ENCODE data around the gene CORO1A.

Gene CORO1A

GRCh38 chr16:30183233-30184095 lies at the start of gene CORO1A:
TSS of gene CORO1A (plus strand) at chr16:30183602. CDS start at chr16:30185210, 1,608 bp downstream.
- peak within 1 kb of the TSS; percentile 97 for H3K27ac Mint-ChIP-seq
- peaks cover 48% of the 10 kb centered on the region for H3K36me3 Mint-ChIP-seq (ENCODE audit: low read depth)
- peaks cover 44% of the 10 kb centered on the region for H3K4me1 Mint-ChIP-seq (ENCODE audit: low read depth)
- H3K9me3 Mint-ChIP-seq, result no peaks in the 10 kb centered on the region
- intact Hi-C loops (cut with micrococcal nuclease), result no loop called here
- peaks cover 3% of the 10 kb centered on the region for H3K27me3 Mint-ChIP-seq
- H3K4me3 Mint-ChIP-seq, result peak within 1 kb of the TSS; percentile 93

GRCh38 chr16:30136971-30137605 lies 46.3 kb upstream of the CORO1A start:
- Mint-ChIP-seq H3K9me3 (no peaks in the 10 kb centered on the region), H3K4me1 (ENCODE audit: low read depth) (peaks cover 41% of the 10 kb centered on the region), H3K27ac (peak overlapping the region; percentile 73), H3K4me3 (peak overlapping the region; percentile 39), H3K36me3 (ENCODE audit: low read depth) (no peaks in the 10 kb centered on the region), H3K27me3 (no peaks in the 10 kb centered on the region)
- intact Hi-C loops (cut with micrococcal nuclease), result no loop called here

GRCh38 chr16:30137897-30138296 lies 45.5 kb upstream of the CORO1A start:
- H3K36me3 Mint-ChIP-seq (ENCODE audit: low read depth), result no peaks in the 10 kb centered on the region
- intact Hi-C loops (cut with micrococcal nuclease), result no loop called here
- no peaks in the 10 kb centered on the region for H3K9me3 Mint-ChIP-seq
- no peaks in the 10 kb centered on the region for H3K27me3 Mint-ChIP-seq
- no peak overlapping the region for H3K27ac Mint-ChIP-seq
- H3K4me3 Mint-ChIP-seq, result no peak overlapping the region
- peaks cover 34% of the 10 kb centered on the region for H3K4me1 Mint-ChIP-seq (ENCODE audit: low read depth)

GRCh38 chr16:30139583-30140481 lies 43.6 kb upstream of the CORO1A start:
- intact Hi-C loops (cut with micrococcal nuclease), result no loop called here

GRCh38 chr16:30141750-30142149 lies 41.7 kb upstream of the CORO1A start:
- peaks cover 37% of the 10 kb centered on the region for H3K4me1 Mint-ChIP-seq (ENCODE audit: low read depth)

More at GRCh38 chr16:30139583-30140481, 43.6 kb upstream of the CORO1A start:
- Mint-ChIP-seq H3K4me3 (no peak overlapping the region), H3K9me3 (no peaks in the 10 kb centered on the region), H3K36me3 (ENCODE audit: low read depth) (no peaks in the 10 kb centered on the region), H3K27ac (peak overlapping the region; percentile 8), H3K4me1 (ENCODE audit: low read depth) (peaks cover 40% of the 10 kb centered on the region), H3K27me3 (no peaks in the 10 kb centered on the region)

GRCh38 chr16:30142672-30143346 lies 40.6 kb upstream of the CORO1A start:
- H3K9me3 Mint-ChIP-seq, result no peaks in the 10 kb centered on the region
- H3K4me3 Mint-ChIP-seq, result no peak overlapping the region
- intact Hi-C loops (cut with micrococcal nuclease), result no loop called here
- no peaks in the 10 kb centered on the region for H3K36me3 Mint-ChIP-seq (ENCODE audit: low read depth)
- H3K4me1 Mint-ChIP-seq (ENCODE audit: low read depth), result peaks cover 27% of the 10 kb centered on the region
- H3K27me3 Mint-ChIP-seq, result no peaks in the 10 kb centered on the region
- no peak overlapping the region for H3K27ac Mint-ChIP-seq

More at GRCh38 chr16:30141750-30142149, 41.7 kb upstream of the CORO1A start:
- Mint-ChIP-seq H3K27me3 (no peaks in the 10 kb centered on the region), H3K27ac (no peak overlapping the region), H3K36me3 (ENCODE audit: low read depth) (no peaks in the 10 kb centered on the region), H3K4me3 (no peak overlapping the region), H3K9me3 (no peaks in the 10 kb centered on the region)
- intact Hi-C loops (cut with micrococcal nuclease), result no loop called here

GRCh38 chr16:30143347-30143702 lies 40.1 kb upstream of the CORO1A start:
- Mint-ChIP-seq H3K27ac (no peak overlapping the region), H3K4me3 (no peak overlapping the region), H3K36me3 (ENCODE audit: low read depth) (no peaks in the 10 kb centered on the region), H3K27me3 (no peaks in the 10 kb centered on the region), H3K4me1 (ENCODE audit: low read depth) (peaks cover 24% of the 10 kb centered on the region), H3K9me3 (no peaks in the 10 kb centered on the region)
- intact Hi-C loops (cut with micrococcal nuclease), result no loop called here

- peaks cover 18% of the 10 kb centered on the region for H3K4me1 Mint-ChIP-seq (ENCODE audit: low read depth)
- H3K36me3 Mint-ChIP-seq (ENCODE audit: low read depth), result no peaks in the 10 kb centered on the region
- H3K27ac Mint-ChIP-seq, result no peak overlapping the region
- no peaks in the 10 kb centered on the region for H3K9me3 Mint-ChIP-seq
- H3K27me3 Mint-ChIP-seq, result no peaks in the 10 kb centered on the region
- H3K4me3 Mint-ChIP-seq, result no peak overlapping the region
- intact Hi-C loops (cut with micrococcal nuclease), result no loop called here
These were observed 39.4 kb upstream of the CORO1A start for GRCh38 chr16:30144017-30144416.

- Mint-ChIP-seq H3K27ac (no peak overlapping the region), H3K4me3 (no peak overlapping the region), H3K9me3 (no peaks in the 10 kb centered on the region), H3K36me3 (ENCODE audit: low read depth) (no peaks in the 10 kb centered on the region), H3K4me1 (ENCODE audit: low read depth) (peaks cover 14% of the 10 kb centered on the region), H3K27me3 (no peaks in the 10 kb centered on the region)
- intact Hi-C loops (cut with micrococcal nuclease), result no loop called here
These were observed 38.5 kb upstream of the CORO1A start for GRCh38 chr16:30144917-30145316.

GRCh38 chr16:30145657-30146056 lies 37.7 kb upstream of the CORO1A start:
- Mint-ChIP-seq H3K27me3 (no peaks in the 10 kb centered on the region), H3K27ac (no peak overlapping the region), H3K4me1 (ENCODE audit: low read depth) (peaks cover 11% of the 10 kb centered on the region), H3K4me3 (no peak overlapping the region), H3K36me3 (ENCODE audit: low read depth) (no peaks in the 10 kb centered on the region), H3K9me3 (no peaks in the 10 kb centered on the region)
- intact Hi-C loops (cut with micrococcal nuclease), result no loop called here

- intact Hi-C loops (cut with micrococcal nuclease), result no loop called here
- Mint-ChIP-seq H3K27ac (no peak overlapping the region), H3K27me3 (no peaks in the 10 kb centered on the region), H3K4me3 (no peak overlapping the region), H3K9me3 (no peaks in the 10 kb centered on the region), H3K4me1 (ENCODE audit: low read depth) (peaks cover 10% of the 10 kb centered on the region), H3K36me3 (ENCODE audit: low read depth) (no peaks in the 10 kb centered on the region)
These were observed 35.4 kb upstream of the CORO1A start for GRCh38 chr16:30147843-30148510.

GRCh38 chr16:30149250-30149930 lies 34.0 kb upstream of the CORO1A start:
- H3K27ac Mint-ChIP-seq, result no peak overlapping the region
- intact Hi-C loops (cut with micrococcal nuclease), result no loop called here
- no peak overlapping the region for H3K4me3 Mint-ChIP-seq
- no peaks in the 10 kb centered on the region for H3K27me3 Mint-ChIP-seq
- no peaks in the 10 kb centered on the region for H3K9me3 Mint-ChIP-seq
- H3K4me1 Mint-ChIP-seq (ENCODE audit: low read depth), result peaks cover 6% of the 10 kb centered on the region
- no peaks in the 10 kb centered on the region for H3K36me3 Mint-ChIP-seq (ENCODE audit: low read depth)

Measured in dendritic cell treated with granulocyte-macrophage colony-stimulating factor and Interleukin-4, amounts not matched to agents 40 ng/mL and 50 ng/mL, for 4 days (primary cell).